Neural cell (in vitro differentiated cells): ENCODE data around the gene TBL1XR1. TPM values are rescaled to one million over a fixed set of nuclear protein-coding genes. Genes with fewer than 3 reads are reported as not detected.

ENCODE experiments used
- H2AFZ ChIP-seq: fragments of 200-600, 300-800 bp; sonication (generic), shearing (Covaris generic); 2 replicates; pipeline ENCODE4 v1.6.0; 2014; ENCODE audit warnings: low read depth, mild to moderate bottlenecking, antibody characterized with exemption, low read length, moderate library complexity
- H3F3A ChIP-seq: fragments of 200-600 bp; shearing (Covaris generic); 2 replicates; pipeline ENCODE4 v1.6.1; 2016; ENCODE audit warnings: mild to moderate bottlenecking, moderate library complexity, mixed read lengths, antibody characterized with exemption, low read length; ENCODE audit not compliant: insufficient read depth, poor library complexity, severe bottlenecking
- H3K27ac ChIP-seq: fragments of 200-600, 300-800 bp; sonication (generic), shearing (Covaris generic); 2 replicates; pipeline ENCODE4 v1.5.1; 2014; ENCODE audit warnings: mild to moderate bottlenecking, low read length, moderate library complexity
- H3K27me3 ChIP-seq: fragments of 300-800, 200-600 bp; sonication (generic), shearing (Covaris generic); 2 replicates; pipeline ENCODE4 v1.6.0; 2014; ENCODE audit warnings: mild to moderate bottlenecking, low read depth, low read length, moderate library complexity; ENCODE audit not compliant: insufficient read depth
- H3K36me3 ChIP-seq: fragments of 300-800, 200-600 bp; sonication (generic), shearing (Covaris generic); 2 replicates; pipeline ENCODE4 v1.5.1; 2014; ENCODE audit warnings: mild to moderate bottlenecking, antibody characterized with exemption, low read length, moderate library complexity; ENCODE audit not compliant: insufficient read depth
- H3K4me2 ChIP-seq: fragments of 300-800, 200-600 bp; sonication (generic), shearing (Covaris generic); 2 replicates; pipeline ENCODE4 v1.6.0; 2014; ENCODE audit warnings: mild to moderate bottlenecking, low read length
- H3K4me3 ChIP-seq: fragments of 300-800, 200-600 bp; sonication (generic), shearing (Covaris generic); 2 replicates; pipeline ENCODE4 v1.5.1; 2014; ENCODE audit warnings: mild to moderate bottlenecking, low read length, moderate library complexity
- H3K79me2 ChIP-seq: fragments of 200-600 bp; shearing (Covaris generic); replicated peaks from 2 replicates; pipeline ENCODE4 v1.6.0; 2014; ENCODE audit warnings: mild to moderate bottlenecking, low read length, moderate library complexity; ENCODE audit not compliant: insufficient read depth
- H3K9ac ChIP-seq: fragments of 300-800, 200-600 bp; sonication (generic), shearing (Covaris generic); 2 replicates; pipeline ENCODE4 v1.6.1; 2016; ENCODE audit warnings: mild to moderate bottlenecking, low read length, mixed read lengths
- H3K9me2 ChIP-seq: fragments of 200-600 bp; shearing (Covaris generic); 2 replicates; pipeline ENCODE4 v1.6.1; 2016; ENCODE audit warnings: mild to moderate bottlenecking, low read length, mixed read lengths; ENCODE audit not compliant: insufficient read depth
- H3K9me3 ChIP-seq: fragments of 200-600, 300-800 bp; sonication (generic), shearing (Covaris generic); 2 replicates; pipeline ENCODE4 v1.6.1; 2016; ENCODE audit warnings: mild to moderate bottlenecking, mixed run types, low read length, moderate library complexity, mixed read lengths
- H4K20me1 ChIP-seq: fragments of 200-600 bp; shearing (Covaris generic); 2 replicates; pipeline ENCODE4 v1.6.1; 2016; ENCODE audit warnings: mild to moderate bottlenecking, mixed run types; ENCODE audit not compliant: insufficient read depth
- CTCF ChIP-seq: fragments of 450-650 bp; IDR thresholded peaks from 2 replicates; pipeline ENCODE4 v1.5.1; 2014; ENCODE audit warnings: antibody characterized with exemption, mild to moderate bottlenecking, moderate library complexity; ENCODE audit not compliant: poor library complexity, severe bottlenecking
- EP300 ChIP-seq: fragments of 450-650 bp; conservative IDR thresholded peaks from 2 replicates; pipeline ENCODE4 v1.6.1; 2014; ENCODE audit warnings: antibody characterized with exemption, mild to moderate bottlenecking, moderate library complexity; ENCODE audit not compliant: poor library complexity, severe bottlenecking
- EZH2 ChIP-seq: fragments of 200-600, 300-800 bp; shearing (Covaris generic), sonication (generic); IDR thresholded peaks from 2 replicates; pipeline ENCODE4 v1.6.1; 2014; ENCODE audit warnings: antibody characterized with exemption, low read length, borderline replicate concordance, mild to moderate bottlenecking; ENCODE audit not compliant: insufficient read depth, poor library complexity, severe bottlenecking
- MXI1 ChIP-seq: fragments of 450-650 bp; conservative IDR thresholded peaks from 2 replicates; pipeline ENCODE4 v1.6.1; 2014; ENCODE audit warnings: antibody characterized with exemption, mild to moderate bottlenecking; ENCODE audit not compliant: poor library complexity, severe bottlenecking
- POLR2AphosphoS5 ChIP-seq: IDR thresholded peaks from 2 replicates; pipeline ENCODE4 v1.6.1; 2012
- RAD21 ChIP-seq: fragments of 450-650 bp; conservative IDR thresholded peaks from 2 replicates; pipeline ENCODE4 v1.6.1; 2014; ENCODE audit warnings: antibody characterized with exemption, mild to moderate bottlenecking, moderate library complexity
- REST ChIP-seq: IDR thresholded peaks from 2 replicates; pipeline ENCODE4 v1.6.1; 2012; ENCODE audit warnings: borderline replicate concordance
- SMC3 ChIP-seq: fragments of 450-650 bp; conservative IDR thresholded peaks from 2 replicates; pipeline ENCODE4 v1.6.1; 2014; ENCODE audit warnings: antibody characterized with exemption, mild to moderate bottlenecking, moderate library complexity; ENCODE audit not compliant: poor library complexity
- TAF1 ChIP-seq: IDR thresholded peaks from 2 replicates; pipeline ENCODE4 v1.6.1; 2012; ENCODE audit warnings: low read depth
- polyA plus RNA-seq: library from polyadenylated mRNA; depleted of rRNA; stranded (reverse); fragments of >200 nt; gene quantifications from 2 replicates; pipeline ENCODE4 v1.2.3, GENCODE V29; 2014

Gene TBL1XR1
- polyA plus RNA-seq, 1 donor from 2014 or later, result 96.3 TPM

GRCh38 chr3:177108648-177109047 lies 88.6 kb downstream of the TBL1XR1 start:
- peaks cover 86% of the 10 kb centered on the region for H3K79me2 ChIP-seq
- H3K36me3 ChIP-seq, result no peaks in the 10 kb centered on the region
- H3K9me3 ChIP-seq, result no peaks in the 10 kb centered on the region
- H2AFZ ChIP-seq, result no peak overlapping the region
- H3K9me2 ChIP-seq, result no peaks in the 10 kb centered on the region
- H3F3A ChIP-seq, result no peaks in the 10 kb centered on the region
- no peak overlapping the region for H3K4me3 ChIP-seq
- H3K27me3 ChIP-seq, result no peaks in the 10 kb centered on the region
- H3K4me2 ChIP-seq, result no peak overlapping the region
- no peak overlapping the region for H3K9ac ChIP-seq
- H3K27ac ChIP-seq, result no peak overlapping the region
- H4K20me1 ChIP-seq, result no peaks in the 10 kb centered on the region
- TF ChIP-seq RAD21, result no peak
- no peak for TF ChIP-seq SMC3
- TF ChIP-seq MXI1, result no peak
- no peak for TF ChIP-seq CTCF
- no peak for TF ChIP-seq REST
- TF ChIP-seq POLR2AphosphoS5, result no peak
- no peak for TF ChIP-seq TAF1
- TF ChIP-seq EP300, result no peak
- no peak for TF ChIP-seq EZH2

- no peak overlapping the region for H3K4me3 ChIP-seq
- H4K20me1 ChIP-seq, result no peaks in the 10 kb centered on the region
- no peaks in the 10 kb centered on the region for H3F3A ChIP-seq
- no peak for TF ChIP-seq CTCF
- no peak for TF ChIP-seq RAD21
- no peak for TF ChIP-seq EP300
- no peak for TF ChIP-seq TAF1
- TF ChIP-seq SMC3, result no peak
- no peak for TF ChIP-seq EZH2
- TF ChIP-seq MXI1, result no peak
- no peak overlapping the region for H3K27ac ChIP-seq
- H3K9ac ChIP-seq, result no peak overlapping the region
- no peaks in the 10 kb centered on the region for H3K9me3 ChIP-seq
- peaks cover 86% of the 10 kb centered on the region for H3K79me2 ChIP-seq
- no peaks in the 10 kb centered on the region for H3K27me3 ChIP-seq
- no peaks in the 10 kb centered on the region for H3K9me2 ChIP-seq
- no peak overlapping the region for H3K4me2 ChIP-seq
- H3K36me3 ChIP-seq, result no peaks in the 10 kb centered on the region
- no peak overlapping the region for H2AFZ ChIP-seq
Measured at GRCh38 chr3:177107461-177108239, 89.6 kb downstream of the TBL1XR1 start.
